Renal pelvis (tissue), 12 donors: ENCODE measurements around the gene UST. TPM values are rescaled to one million over a fixed set of nuclear protein-coding genes. Genes with fewer than 3 reads are reported as not detected.

ENCODE experiments used
- DNase-seq: peaks from one replicate; pipeline ENCODE4 v3.0.0-alpha.2; 2013
- long read RNA-seq, 16 experiments: transcript quantifications; one replicate each; lab custom pipeline, GENCODE V29; 2026
- polyA plus RNA-seq, 3 donors: library from polyadenylated mRNA; unstranded; fragments of 120-200 nt; gene quantifications; one replicate each; pipeline ENCODE4 v1.2.1, GENCODE V29; 2013; ENCODE audit not compliant: insufficient read length in 3 of 3

UST gene, protein sequence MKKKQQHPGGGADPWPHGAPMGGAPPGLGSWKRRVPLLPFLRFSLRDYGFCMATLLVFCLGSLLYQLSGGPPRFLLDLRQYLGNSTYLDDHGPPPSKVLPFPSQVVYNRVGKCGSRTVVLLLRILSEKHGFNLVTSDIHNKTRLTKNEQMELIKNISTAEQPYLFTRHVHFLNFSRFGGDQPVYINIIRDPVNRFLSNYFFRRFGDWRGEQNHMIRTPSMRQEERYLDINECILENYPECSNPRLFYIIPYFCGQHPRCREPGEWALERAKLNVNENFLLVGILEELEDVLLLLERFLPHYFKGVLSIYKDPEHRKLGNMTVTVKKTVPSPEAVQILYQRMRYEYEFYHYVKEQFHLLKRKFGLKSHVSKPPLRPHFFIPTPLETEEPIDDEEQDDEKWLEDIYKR
- polyA plus RNA-seq: 10 to 100 TPM in 2 of 3 donors, 1 to 10 TPM in 1; 8.2 to 11.3 (median 10.9) TPM
- long read RNA-seq, donor 1, full-length matches to known transcripts: 1 of 1 reads
- long read RNA-seq, donor 1, partial matches to known transcripts: 0 of 1 reads
- long read RNA-seq, donor 1, other reads (novel, unspliced or antisense): 0 of 1 reads
- long read RNA-seq, donor 2, full-length matches to known transcripts: 1 of 1 reads
- long read RNA-seq, donor 2, partial matches to known transcripts: 0 of 1 reads
- long read RNA-seq, donor 2, other reads (novel, unspliced or antisense): 0 of 1 reads
- long read RNA-seq, donor 3, full-length matches to known transcripts: 2 of 2 reads
- long read RNA-seq, donor 3, partial matches to known transcripts: 0 of 2 reads
- long read RNA-seq, donor 3, other reads (novel, unspliced or antisense): 0 of 2 reads
- long read RNA-seq, donor 4: 0 reads
- long read RNA-seq, donor 5, full-length matches to known transcripts: 2 of 2 reads
- long read RNA-seq, donor 5, partial matches to known transcripts: 0 of 2 reads
- long read RNA-seq, donor 5, other reads (novel, unspliced or antisense): 0 of 2 reads
- long read RNA-seq, donor 6: 0 reads
- long read RNA-seq, donor 7: 0 reads
- long read RNA-seq, donor 8, full-length matches to known transcripts: 2 of 2 reads
- long read RNA-seq, donor 8, partial matches to known transcripts: 0 of 2 reads
- long read RNA-seq, donor 8, other reads (novel, unspliced or antisense): 0 of 2 reads
- long read RNA-seq, donor 9, full-length matches to known transcripts: 5 of 5 reads
- long read RNA-seq, donor 9, partial matches to known transcripts: 0 of 5 reads
- long read RNA-seq, donor 9, other reads (novel, unspliced or antisense): 0 of 5 reads
- long read RNA-seq, donor 10, full-length matches to known transcripts: 1 of 1 reads
- long read RNA-seq, donor 10, partial matches to known transcripts: 0 of 1 reads
- long read RNA-seq, donor 10, other reads (novel, unspliced or antisense): 0 of 1 reads
- long read RNA-seq, donor 11, full-length matches to known transcripts: 3 of 3 reads
- long read RNA-seq, donor 11, partial matches to known transcripts: 0 of 3 reads
- long read RNA-seq, donor 11, other reads (novel, unspliced or antisense): 0 of 3 reads
- long read RNA-seq, donor 12: 0 reads
- long read RNA-seq, donor 13, full-length matches to known transcripts: 1 of 1 reads
- long read RNA-seq, donor 13, partial matches to known transcripts: 0 of 1 reads
- long read RNA-seq, donor 13, other reads (novel, unspliced or antisense): 0 of 1 reads
- long read RNA-seq, donor 14: 0 reads
- long read RNA-seq, donor 15: 0 reads
- long read RNA-seq, donor 16, full-length matches to known transcripts: 1 of 1 reads
- long read RNA-seq, donor 16, partial matches to known transcripts: 0 of 1 reads
- long read RNA-seq, donor 16, other reads (novel, unspliced or antisense): 0 of 1 reads

DNA sequence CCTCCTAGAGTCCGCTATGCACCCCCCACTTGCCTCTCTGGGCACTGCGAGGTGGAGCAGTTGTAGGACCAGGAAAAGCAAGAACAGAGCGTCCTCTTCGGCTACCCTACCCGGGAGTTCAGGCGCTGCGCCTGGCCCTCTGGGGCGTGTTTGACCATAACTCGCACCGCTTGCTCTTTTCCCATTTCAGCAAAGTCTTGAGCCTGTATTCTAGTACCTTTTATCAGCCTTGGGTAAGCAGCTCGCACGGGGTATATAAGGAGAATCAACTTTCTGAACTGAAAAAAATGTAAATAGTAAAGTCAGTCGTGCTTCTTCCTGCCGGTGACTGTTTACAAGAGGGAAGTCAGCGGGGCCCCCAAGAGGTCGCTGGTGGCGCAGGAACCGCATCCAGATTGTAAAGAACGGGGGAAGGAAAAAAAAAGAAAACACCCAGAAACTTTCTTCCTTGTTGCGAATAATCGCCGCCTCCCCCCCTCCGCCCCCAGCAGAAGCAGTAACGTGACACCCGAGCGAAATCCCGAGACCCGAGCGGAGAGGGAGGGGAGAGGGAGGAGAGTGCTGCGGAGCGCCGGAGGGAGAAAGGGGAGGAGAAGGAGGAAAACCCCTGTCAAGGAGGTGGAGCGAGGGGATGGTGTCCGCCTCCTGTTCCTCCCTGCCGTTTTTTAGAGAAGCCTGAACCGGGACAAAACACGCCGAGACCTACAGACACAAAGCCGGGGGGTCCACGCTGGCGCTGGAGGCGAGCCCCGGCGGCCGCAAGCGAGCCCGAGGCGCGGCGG is at the start of gene UST:
UST (plus strand) TSS at position 668 of the 782 bp plus-strand sequence. CDS start 401 bp downstream, outside the sequence.
- DNase-seq: peak; percentile 93

- DNase-seq: no peak
Measured at GRCh38 chr6:148697895-148698440, 48.9 kb upstream of the UST start.

DNA sequence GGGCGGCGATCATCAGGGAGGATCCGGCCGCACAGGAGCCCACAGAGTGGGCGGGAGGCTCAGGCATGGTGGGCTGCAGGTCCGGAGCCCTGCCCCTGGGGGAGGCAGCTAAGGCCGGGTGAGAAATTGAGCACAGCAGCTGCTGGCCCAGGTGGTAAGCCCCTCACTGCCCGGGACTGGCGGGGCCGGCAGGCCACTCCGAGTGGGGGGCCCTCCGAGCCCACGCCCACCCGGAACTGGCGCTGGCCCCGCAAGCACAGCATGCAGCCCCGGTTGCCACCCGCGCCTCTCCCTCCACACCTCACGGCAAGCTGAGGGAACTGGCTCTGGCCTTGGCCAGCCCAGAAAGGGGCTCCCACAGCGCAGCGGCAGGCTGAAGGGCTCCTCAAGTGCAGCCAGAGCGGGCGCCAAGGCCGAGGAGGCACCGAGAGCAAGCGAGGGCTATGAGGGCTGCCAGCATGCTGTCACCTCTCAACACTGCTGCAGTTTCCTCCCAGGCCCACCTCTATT is 48.1 kb upstream of the UST start:
- no peak for DNase-seq

GRCh38 chr6:148700047-148700715 is 46.6 kb upstream of the UST start:
- no peak for DNase-seq

GRCh38 chr6:148700741-148701311 is 46.0 kb upstream of the UST start:
- no peak for DNase-seq

DNA sequence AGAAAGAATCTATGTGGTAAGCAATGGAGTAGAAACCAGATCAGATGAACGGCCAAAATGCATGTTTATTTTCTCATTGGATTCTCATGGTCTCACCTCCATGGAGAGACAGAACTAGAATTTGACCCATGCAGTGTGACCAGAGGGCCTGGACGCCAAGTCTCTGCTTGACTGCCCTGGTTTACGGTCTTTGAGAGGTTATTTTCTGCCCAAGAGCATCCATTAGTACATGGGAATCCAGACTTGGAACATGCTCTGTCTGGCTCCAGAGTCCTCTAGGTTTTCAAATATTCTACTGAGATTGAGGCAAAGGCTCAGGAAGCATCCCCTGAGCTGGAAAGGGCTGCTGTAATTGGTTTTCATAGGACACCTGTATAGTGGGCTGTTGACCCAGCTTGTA is 45.5 kb upstream of the UST start:
- no peak for DNase-seq

GRCh38 chr6:148703900-148704299 is 42.9 kb upstream of the UST start:
- no peak for DNase-seq

DNA sequence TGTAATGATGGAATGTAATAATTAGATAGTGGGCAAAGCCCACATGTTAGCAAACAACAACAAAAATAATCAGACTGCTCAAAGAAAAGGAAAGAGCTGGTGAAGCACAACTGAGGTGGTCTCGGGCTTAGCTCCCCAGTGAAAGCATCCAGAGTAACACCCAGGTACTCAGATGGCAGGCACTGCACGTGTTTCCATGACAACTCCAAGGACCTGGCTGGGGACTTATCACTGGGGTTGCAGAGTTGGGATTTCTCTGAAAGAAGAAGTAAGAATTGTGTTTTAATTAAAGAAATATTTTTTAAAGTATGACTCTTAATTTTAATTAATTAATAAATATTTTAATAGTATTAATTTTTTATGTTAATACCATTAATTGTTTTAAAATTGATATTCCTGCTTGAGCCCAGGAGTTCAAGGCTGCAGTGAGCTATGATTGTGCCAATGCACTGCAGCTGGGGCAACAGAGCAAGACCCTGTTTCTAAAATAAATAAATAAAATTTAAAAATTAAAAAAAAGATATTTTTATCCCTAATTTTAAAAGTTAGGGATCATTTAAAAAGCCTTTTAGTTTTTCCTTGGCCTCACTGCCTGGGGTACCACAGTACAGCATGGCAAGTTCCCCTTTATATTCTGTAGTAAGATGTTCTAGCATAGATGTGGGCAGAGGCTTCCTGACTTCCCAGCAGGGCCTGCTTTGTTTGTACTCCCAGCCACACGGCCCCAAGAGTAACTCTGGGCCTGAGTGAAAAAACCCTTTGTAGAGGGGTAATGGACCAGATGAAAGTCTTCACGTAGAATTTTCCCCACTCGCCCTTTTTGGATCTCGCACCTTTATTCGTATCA is 42.2 kb upstream of the UST start:
- no peak for DNase-seq

GRCh38 chr6:148708707-148709106 is 38.1 kb upstream of the UST start:
- DNase-seq: no peak

GRCh38 chr6:148709577-148709976 is 37.3 kb upstream of the UST start:
- no peak for DNase-seq

- DNase-seq: no peak
Measured at GRCh38 chr6:148711833-148712654, 34.8 kb upstream of the UST start.

DNA sequence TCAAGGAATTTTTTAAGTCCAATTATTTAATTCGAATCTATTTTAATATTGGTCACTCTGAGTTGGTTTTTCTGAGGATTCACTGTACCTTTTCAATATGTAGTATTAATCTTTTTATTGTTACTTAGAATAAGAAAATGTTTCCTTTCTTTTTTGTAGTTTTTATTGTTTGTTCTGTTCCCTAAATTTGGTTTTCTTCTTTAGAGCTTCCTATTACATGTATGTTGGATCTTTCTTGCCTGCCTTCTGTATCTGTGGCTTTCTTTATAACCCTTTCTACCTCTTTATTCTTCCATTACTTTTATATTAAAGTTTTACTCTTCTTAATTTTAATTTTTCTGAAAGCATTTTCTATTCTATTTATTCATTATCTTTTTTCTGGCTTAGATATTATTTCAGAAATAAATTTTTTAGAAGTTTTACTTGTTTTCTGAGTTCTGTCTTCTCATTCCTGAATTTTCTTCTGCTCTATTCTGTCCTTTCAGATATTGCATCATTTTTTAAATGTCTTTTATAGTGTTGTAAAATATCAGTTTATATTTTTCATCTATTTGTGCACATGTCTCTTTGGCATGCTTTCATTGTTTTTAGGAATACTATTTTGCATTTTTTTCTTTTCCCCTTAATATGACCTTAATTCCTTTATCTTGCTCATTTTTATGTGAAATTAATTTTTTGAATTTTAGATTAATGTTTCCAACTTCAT is 33.6 kb upstream of the UST start:
- no peak for DNase-seq

GRCh38 chr6:148713921-148714320 is 32.9 kb upstream of the UST start:
- DNase-seq: no peak

DNA sequence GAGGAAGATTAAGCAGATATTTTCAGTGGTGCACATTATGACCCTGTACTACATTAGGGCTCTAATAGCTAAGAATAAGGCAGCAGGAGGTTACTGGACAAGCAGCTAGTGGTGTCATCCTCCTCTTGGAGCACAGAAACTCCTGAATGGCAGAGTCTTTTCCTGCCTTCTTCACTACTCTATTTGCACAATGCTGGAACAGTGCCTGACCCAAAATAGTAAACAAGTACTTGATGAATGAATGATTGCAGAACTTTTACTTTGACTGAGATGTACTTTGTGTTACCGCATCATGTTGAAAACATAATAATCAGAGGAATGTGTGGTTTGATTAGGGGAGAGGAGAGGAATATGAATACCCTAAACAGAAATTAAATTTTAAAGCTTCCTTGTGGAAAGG is 30.0 kb upstream of the UST start:
- no peak for DNase-seq

DNA sequence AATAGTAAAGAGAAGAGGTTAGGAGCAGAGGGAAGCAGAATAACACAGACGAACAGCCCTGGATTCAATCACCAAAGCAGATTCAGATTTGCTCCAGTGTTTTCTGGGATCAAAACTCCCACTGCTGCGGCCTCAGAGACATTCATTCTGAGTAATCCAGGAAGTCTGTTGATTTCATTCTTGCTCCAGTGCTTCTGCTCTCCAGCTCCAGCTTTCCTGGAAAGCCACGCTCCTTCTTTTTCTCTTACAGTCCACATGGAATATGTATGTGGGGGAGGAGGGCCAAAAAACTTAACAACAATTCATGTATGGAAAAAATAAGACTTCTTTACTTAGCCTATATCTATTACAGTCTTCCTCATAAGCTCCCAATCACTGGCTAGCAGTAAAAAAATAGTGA is 26.4 kb upstream of the UST start:
- DNase-seq: peak; percentile 40

GRCh38 chr6:148720897-148721296 is 25.9 kb upstream of the UST start:
- no peak for DNase-seq
